NCI-H446 treated with DMSO at 0.1 percent for 48 hours (cell line): Measurements from ENCODE around the gene HOXA13.

Experiments
- DNase-seq: peaks from one replicate; lab custom pipeline; 2025; lab: John Stamatoyannopoulos, UW

Gene HOXA13

DNA sequence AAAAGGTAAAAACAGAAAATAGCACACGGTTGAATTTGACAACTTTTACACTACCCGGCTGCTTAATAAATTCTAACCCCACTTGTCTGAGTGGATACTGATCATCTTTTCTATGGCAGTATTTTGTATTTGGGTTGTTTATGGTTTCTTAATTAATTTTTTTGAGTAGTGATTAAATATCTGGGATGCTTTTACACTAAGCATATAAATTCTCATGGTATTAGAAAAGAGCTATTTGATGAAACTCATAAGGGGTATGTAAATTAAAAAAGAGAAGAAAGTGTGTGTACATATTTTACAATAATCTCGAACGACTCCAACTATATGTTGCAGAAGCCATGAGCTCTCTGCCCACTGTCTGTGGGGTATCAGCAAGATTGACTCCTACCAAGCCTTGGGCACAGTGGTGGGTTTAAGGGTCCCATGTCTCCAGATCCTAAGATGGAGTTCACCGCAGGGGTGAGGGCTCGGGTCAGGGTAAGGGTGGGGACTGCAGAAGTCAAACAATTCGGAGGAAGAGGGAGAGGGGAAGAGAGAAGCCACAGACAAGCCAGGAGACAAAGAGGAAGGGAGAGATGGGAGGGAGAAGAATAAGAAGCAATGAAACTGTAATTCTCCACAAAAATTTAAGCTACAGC, 7.6 kb upstream of the HOXA13 start:
- no peak for DNase-seq

DNA sequence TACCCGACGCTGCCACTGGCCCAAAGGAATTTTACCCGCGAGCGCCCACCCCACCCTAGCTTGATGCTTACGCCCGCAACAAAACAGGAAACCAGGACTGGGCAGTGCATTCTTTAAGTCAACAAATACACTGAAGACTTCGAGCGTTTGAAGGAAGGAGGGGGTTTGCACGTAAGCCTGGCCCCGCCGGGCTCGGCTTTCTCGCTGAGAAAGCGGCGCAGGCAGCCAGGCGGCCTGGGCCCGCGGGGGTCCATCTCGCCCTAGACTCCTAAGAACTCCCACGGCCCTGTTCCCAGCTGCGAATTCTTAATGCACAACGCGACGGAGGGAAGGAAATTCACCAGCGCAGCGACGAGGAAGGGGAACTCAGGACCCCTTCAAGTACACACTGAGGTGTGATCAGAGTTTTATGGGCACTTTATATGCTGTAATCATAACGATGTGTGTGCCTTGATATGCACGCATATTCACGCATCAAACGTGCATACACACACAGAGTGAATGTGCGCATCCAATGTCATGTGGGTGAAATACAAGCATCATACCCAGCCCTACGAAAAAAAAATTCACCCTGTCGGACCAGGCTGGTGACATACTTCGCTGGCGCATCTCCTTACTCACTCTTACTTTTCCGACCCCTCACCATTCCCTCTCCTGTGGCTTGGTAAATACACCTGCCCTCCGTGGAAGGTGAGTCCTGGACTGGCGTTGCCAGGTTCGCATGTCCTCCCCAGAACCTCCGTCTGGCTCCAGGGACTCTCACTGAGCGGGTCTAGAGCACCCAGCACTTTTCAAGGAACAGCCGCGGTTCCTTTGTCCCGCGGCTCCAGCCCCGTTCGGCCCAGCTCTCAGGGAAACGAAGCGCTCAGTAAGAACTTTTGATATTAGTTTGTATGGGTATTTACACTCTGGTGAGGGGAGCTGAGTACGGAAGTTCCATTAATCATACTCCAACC, 5.7 kb upstream of the HOXA13 start:
- DNase-seq, result no peak

GRCh38 chr7:27204851-27205322, 5.0 kb upstream of the HOXA13 start:
- DNase-seq, result no peak

GRCh38 chr7:27203964-27204594, 4.2 kb upstream of the HOXA13 start:
- DNase-seq, result no peak

GRCh38 chr7:27203365-27203953, 3.6 kb upstream of the HOXA13 start:
- DNase-seq, result no peak

- DNase-seq, result no peak
Measured at GRCh38 chr7:27202862-27203134, 2.9 kb upstream of the HOXA13 start.

- DNase-seq, result no peak
Measured at GRCh38 chr7:27202018-27202861, 2.3 kb upstream of the HOXA13 start.

DNA sequence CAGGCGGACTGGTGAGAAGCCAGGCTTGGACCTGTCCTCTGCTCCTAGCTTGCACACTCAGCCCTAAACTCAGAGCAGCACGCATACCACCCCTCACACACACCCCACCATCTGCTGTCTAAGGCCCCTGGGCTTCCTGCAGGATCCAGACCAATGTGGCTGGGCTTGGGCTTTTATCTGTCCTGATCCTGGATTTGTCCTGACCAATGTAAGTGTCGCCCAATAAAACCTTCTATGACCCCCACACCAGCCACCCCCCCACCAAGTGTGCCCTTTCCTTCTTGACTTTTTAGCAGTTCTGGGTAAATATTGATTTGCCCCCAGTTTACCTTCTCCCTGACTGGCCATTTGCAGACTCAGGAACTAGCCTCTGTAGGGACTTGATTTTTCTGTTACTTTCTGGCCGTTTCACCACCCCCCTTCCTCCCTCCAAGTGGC, 1.7 kb upstream of the HOXA13 start:
- DNase-seq, result no peak

DNA sequence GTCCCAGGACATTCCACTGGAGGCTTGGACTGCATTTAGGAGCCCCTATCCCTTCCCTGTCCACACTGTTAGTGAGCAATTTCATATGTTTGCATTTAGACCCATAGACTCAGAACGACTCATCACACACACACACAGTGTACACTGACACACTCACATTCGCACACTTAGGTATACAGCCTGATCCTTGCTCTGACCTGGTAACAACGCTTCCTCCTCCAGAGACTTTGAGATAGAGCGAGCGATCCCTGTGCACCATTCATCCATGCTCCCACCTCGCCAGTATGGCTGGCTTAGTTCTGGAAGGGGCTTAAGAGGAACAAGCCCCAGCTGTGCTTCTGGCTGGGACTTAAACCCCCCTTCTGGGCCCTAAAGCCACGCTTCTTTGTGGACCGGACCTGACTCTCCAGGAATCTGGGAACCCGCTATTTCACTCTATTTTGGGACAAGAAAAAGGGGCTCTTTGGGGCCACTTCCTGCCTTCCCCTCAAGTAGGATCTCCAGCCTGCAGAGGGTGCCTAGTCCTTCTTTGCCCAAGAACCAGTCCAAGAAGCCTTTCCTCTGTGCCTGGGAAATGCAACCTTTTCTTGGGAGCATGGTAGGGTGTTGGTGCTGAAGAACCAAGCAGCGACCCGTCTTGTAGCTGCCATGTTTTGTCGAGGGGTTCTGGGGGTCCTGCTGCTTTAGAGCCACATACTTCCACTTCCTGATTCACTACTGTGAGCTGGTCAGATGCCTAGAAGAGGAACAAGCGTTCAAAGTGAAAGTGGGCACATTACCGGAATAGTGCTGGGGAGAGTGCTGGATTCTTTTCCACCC, 1.1 kb upstream of the HOXA13 start:
- no peak for DNase-seq

DNA sequence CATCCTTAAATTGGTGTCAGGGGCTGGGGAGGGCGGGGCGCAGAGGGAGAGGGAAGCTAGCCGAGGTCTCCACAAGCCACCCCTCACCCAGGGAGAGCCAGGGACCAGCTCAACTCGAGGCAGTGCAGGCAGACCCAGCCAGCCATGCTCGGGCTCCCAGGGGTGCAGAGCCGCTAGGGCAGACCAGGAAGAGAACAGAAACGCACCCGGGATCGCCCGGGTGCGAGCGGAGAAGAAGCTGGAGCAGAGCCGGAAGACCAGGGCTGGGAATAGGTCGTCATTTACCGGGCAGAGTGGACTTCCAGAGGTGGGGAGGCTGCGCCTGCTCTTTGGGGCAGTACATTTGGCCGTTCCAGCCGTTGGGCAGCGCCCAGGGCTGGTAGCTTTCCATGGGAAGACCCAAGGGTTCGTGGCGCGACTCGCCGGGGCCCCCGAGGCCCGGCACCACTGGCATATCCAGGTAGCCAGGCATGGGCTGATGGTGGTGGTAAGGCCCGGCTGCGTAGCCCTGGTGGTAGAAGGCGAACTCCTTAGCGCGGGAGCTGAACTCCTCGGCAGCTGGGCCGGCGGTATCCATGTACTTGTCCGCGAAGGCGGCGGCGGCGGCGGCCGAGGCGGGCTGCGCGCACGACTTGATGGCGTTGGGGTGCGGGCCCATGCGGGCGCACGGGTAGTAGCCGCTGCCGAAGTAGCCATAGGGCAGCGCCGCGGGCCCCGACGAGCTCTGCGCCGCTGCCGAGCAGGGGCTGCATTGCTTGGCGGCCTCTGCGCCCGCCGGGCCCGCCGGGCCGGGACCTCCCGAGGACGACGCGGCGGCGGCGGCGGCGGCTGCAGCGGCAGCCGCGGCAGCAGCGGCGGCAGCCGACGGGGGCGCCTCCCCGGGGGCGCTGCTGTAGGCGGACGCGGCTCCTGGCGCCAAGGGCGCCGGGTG, 755 bp downstream of the HOXA13 start:
- DNase-seq, result no peak

DNA sequence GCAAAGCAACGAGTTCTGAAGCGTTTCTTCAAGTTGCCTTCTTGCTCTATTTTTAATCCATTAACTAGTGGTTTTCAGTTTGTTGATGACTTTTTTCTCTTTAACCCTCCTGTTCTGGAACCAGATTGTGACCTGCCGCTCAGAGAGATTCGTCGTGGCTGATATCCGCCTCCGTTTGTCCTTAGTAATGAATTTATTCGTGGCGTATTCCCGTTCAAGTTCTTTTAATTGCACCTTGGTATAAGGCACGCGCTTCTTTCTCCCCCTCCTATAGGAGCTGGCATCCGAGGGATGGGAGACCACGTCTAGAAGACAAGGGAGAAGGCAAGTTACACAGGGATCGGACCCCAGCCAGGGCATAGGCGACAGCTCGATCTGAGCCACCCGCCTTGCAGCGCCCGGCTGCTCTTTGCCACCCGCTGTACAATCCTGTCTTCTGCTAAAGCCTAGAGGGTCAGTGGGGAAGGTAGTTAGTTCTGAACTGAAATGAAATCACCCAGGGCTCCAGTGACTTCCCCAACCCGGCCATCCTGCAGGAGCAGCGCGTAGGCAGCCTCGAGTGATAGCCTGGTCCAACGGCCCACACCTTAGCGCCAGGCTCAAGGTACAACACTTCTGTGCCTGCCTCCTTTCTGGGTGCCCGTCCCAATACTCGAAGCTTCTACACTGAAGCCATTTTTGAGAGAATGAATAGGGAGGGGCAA, 1.6 kb downstream of the HOXA13 start:
- no peak for DNase-seq

- no peak for DNase-seq
Measured at GRCh38 chr7:27197137-27198042, 2.5 kb downstream of the HOXA13 start.

- peak; percentile 36 for DNase-seq
Measured at GRCh38 chr7:27196287-27196767, 3.6 kb downstream of the HOXA13 start.

GRCh38 chr7:27194686-27195379, 5.1 kb downstream of the HOXA13 start:
- DNase-seq, result no peak

GRCh38 chr7:27194002-27194352, 5.9 kb downstream of the HOXA13 start:
- DNase-seq, result no peak

DNA sequence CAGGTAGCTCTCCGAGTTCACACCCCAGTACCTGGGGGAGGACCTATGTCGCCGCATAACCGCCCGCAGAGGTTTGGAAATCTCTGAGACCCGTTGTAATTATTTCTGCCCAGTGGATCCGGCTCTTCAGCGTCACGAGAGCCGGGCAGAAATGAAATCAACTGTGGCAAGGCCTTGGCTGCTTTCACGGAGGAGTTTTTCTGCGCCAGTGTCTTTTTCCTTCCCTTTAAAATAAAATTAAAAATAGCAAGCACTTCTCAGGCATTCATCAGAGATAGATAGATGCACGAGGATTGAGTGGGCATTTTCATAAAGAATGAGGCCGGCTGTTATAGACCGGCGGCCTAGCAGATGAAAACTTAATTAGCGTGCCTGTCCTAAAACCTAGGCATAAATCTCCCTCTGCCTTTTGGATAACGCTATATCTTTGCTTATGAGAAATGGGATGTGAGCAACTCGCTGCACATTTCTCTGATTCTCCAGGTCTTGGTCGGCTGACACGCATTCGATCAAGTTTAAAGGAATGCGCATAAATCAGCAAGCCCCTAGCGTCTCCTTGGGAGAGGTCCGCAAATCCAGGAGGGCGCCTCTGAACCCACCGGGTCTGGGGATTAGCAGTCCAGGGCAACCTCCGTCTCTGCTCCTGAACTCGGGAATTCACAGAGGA, 6.4 kb downstream of the HOXA13 start:
- DNase-seq, result no peak
